Uterus (tissue), 4 donors: ENCODE data around the gene MED12. TPM values are rescaled to one million over a fixed set of nuclear protein-coding genes. Genes with fewer than 3 reads are reported as not detected.

Experiments used
- DNase-seq, 2 donors: peaks; one replicate each; pipeline ENCODE4 v3.0.0-alpha.2; 2019 to 2020
- H3K27ac ChIP-seq, 2 donors: fragments of 200-600 bp; sonication (generic); 1 replicate in 1 of 2; 2 replicates in 1 of 2; pipeline ENCODE4 v1.5.1; 2016 to 2018
- H3K27me3 ChIP-seq, 2 donors: fragments of 200-600 bp; sonication (generic); one replicate each; pipeline ENCODE4 v1.5.1; 2018 to 2019; ENCODE audit warnings: control low read depth in 1 of 2
- H3K36me3 ChIP-seq, 2 donors: fragments of 200-600 bp; sonication (generic); one replicate each; pipeline ENCODE4 v1.5.1; 2019; ENCODE audit warnings: control low read depth in 1 of 2
- H3K4me1 ChIP-seq, 2 donors: fragments of 200-600 bp; sonication (generic); one replicate each; pipeline ENCODE4 v1.5.1; 2018 to 2019; ENCODE audit warnings: control low read depth in 1 of 2
- H3K4me3 ChIP-seq, 2 donors: fragments of 200-600 bp; sonication (generic); 1 replicate in 1 of 2; 2 replicates in 1 of 2; pipeline ENCODE4 v1.5.1; 2018 to 2019; ENCODE audit warnings: mild to moderate bottlenecking in 1 of 2
- H3K9me3 ChIP-seq, 2 donors: fragments of 200-600 bp; sonication (generic); one replicate each; pipeline ENCODE4 v1.5.1; 2019; ENCODE audit warnings: control low read depth in 1 of 2
- CTCF ChIP-seq, 4 experiments: fragments of 200-600 bp in 2 of 4; fragments of 450-650 bp in 2 of 4; sonication (generic) in 2 of 4; IDR thresholded peaks; one replicate each; pipeline ENCODE4 v1.5.1; 2016 to 2019; ENCODE audit warnings: antibody characterized with exemption in 4 of 4, mild to moderate bottlenecking in 2 of 4, moderate library complexity in 1 of 4
- POLR2A ChIP-seq, 2 donors: fragments of 450-650 bp; IDR thresholded peaks; one replicate each; pipeline ENCODE4 v1.6.1; 2016; ENCODE audit warnings: antibody characterized with exemption in 2 of 2, mild to moderate bottlenecking in 1 of 2, moderate library complexity in 1 of 2
- intact Hi-C: fragments of 100-400 bp; cut with DNase I; formaldehyde crosslinking; loops from one replicate; pipeline ENCODE4 v1.15.1; 2023; ENCODE audit warnings: low total_unique reads
- total RNA-seq, 4 donors: library from RNA; depleted of rRNA in 3 of 4; stranded (reverse); fragments of >200 nt in 3 of 4; gene quantifications; one replicate each; pipeline versions ENCODE4 v1.1.0 to v1.2.4, GENCODE V29; 2014 to 2023
- donor health status: DM: yes; HTN: yes; CAD: no.

MED12 gene
- total RNA-seq, 4 donors from 2014 or later: 11.2 to 91.5 (median 33.0) TPM

- Histone ChIP-seq H3K27ac (no peak overlapping the region), H3K27me3 (no peaks in the 10 kb centered on the region), H3K4me1 (no peaks in the 10 kb centered on the region), H3K9me3 (no peaks in the 10 kb centered on the region), H3K4me3 (no peak overlapping the region), H3K36me3 (no peaks in the 10 kb centered on the region)
- DNase-seq: no peak
- TF ChIP-seq POLR2A (IDR thresholded peaks at IDR 0.05) (no peak), CTCF (IDR thresholded peaks at IDR 0.05) (no peak)
- intact Hi-C loops: no loop called here
Measured at GRCh38 chrX:71148278-71148663, 29.9 kb downstream of the MED12 start.

GRCh38 chrX:71151366-71151765 is 33.0 kb downstream of the MED12 start:
- TF ChIP-seq POLR2A (IDR thresholded peaks at IDR 0.05) (no peak), CTCF (IDR thresholded peaks at IDR 0.05) (no peak)
- no peaks in the 10 kb centered on the region for H3K36me3 ChIP-seq
- no peaks in the 10 kb centered on the region for H3K4me1 ChIP-seq
- H3K27me3 ChIP-seq: no peaks in the 10 kb centered on the region
- no peak overlapping the region for H3K27ac ChIP-seq
- intact Hi-C loops: no loop called here
- no peak overlapping the region for H3K4me3 ChIP-seq
- DNase-seq: no peak
- H3K9me3 ChIP-seq: no peaks in the 10 kb centered on the region

- no peak for TF ChIP-seq POLR2A (IDR thresholded peaks at IDR 0.05)
- no peak for TF ChIP-seq CTCF (IDR thresholded peaks at IDR 0.05)
- Histone ChIP-seq H3K4me3 (no peak overlapping the region), H3K27me3 (no peaks in the 10 kb centered on the region), H3K27ac (no peak overlapping the region), H3K36me3 (no peaks in the 10 kb centered on the region), H3K4me1 (no peaks in the 10 kb centered on the region), H3K9me3 (no peaks in the 10 kb centered on the region)
- no peak for DNase-seq
- intact Hi-C loops: no loop called here
Measured at GRCh38 chrX:71154196-71154595, 35.8 kb downstream of the MED12 start.

- DNase-seq: no peak
- H3K9me3 ChIP-seq: no peaks in the 10 kb centered on the region
- H3K27me3 ChIP-seq: no peaks in the 10 kb centered on the region
- no peaks in the 10 kb centered on the region for H3K36me3 ChIP-seq
- intact Hi-C loops: no loop called here
- TF ChIP-seq POLR2A (IDR thresholded peaks at IDR 0.05) (no peak), CTCF (IDR thresholded peaks at IDR 0.05) (no peak)
- H3K4me1 ChIP-seq: no peaks in the 10 kb centered on the region
- H3K27ac ChIP-seq: no peak overlapping the region
- H3K4me3 ChIP-seq: no peak overlapping the region
Measured at GRCh38 chrX:71154641-71155040, 36.2 kb downstream of the MED12 start.

- Histone ChIP-seq H3K27ac (no peak overlapping the region), H3K27me3 (no peaks in the 10 kb centered on the region), H3K9me3 (no peaks in the 10 kb centered on the region), H3K4me3 (no peak overlapping the region), H3K36me3 (no peaks in the 10 kb centered on the region), H3K4me1 (no peaks in the 10 kb centered on the region)
- TF ChIP-seq POLR2A (IDR thresholded peaks at IDR 0.05) (no peak), CTCF (IDR thresholded peaks at IDR 0.05) (no peak)
- no peak for DNase-seq
- intact Hi-C loops: no loop called here
Measured at GRCh38 chrX:71158603-71159002, 40.2 kb downstream of the MED12 start.
